WTC11 (cell line): ENCODE measurements around the gene NUPR1. TPM values are rescaled to one million over a fixed set of nuclear protein-coding genes. Genes with fewer than 3 reads are reported as not detected.

ENCODE experiments used
- ATAC-seq: fragments of 200-7000 bp; cut with Tn5 transposase; 2 replicates; pipeline ENCODE4 v1.10.0; 2021; ENCODE audit warnings: mild to moderate bottlenecking, moderate library complexity
- CTCF ChIA-PET: fragments of 300-600 bp; sonication (Branson Sonifier 250); formaldehyde crosslinking; loops from one replicate; lab custom pipeline; 2021; ENCODE audit warnings: antibody characterized with exemption; lab: Charles Lee
- POLR2A ChIA-PET: fragments of 350-600 bp; sonication (Branson Sonifier 250); formaldehyde crosslinking; loops from one replicate; lab custom pipeline; 2021; ENCODE audit warnings: antibody characterized with exemption; lab: Charles Lee
- DNase-seq: peaks from one replicate; pipeline ENCODE4 v3.0.0; 2021; ENCODE audit warnings: low spot score
- H3K27ac Mint-ChIP-seq: 2 replicates; pipeline ENCODE4 v1.8.0; 2021; ENCODE audit warnings: mixed read lengths
- H3K27me3 Mint-ChIP-seq: 2 replicates; pipeline ENCODE4 v1.8.0; 2021; ENCODE audit warnings: low read depth, mild to moderate bottlenecking, moderate library complexity, mixed read lengths
- H3K36me3 Mint-ChIP-seq: 2 replicates; pipeline ENCODE4 v1.8.0; 2021; ENCODE audit warnings: mixed read lengths
- H3K4me1 Mint-ChIP-seq: 2 replicates; pipeline ENCODE4 v1.8.0; 2022; ENCODE audit warnings: mixed read lengths
- H3K4me3 Mint-ChIP-seq: 2 replicates; pipeline ENCODE4 v1.8.0; 2021; ENCODE audit warnings: mild to moderate bottlenecking, moderate library complexity, mixed read lengths
- H3K9me3 Mint-ChIP-seq: 2 replicates; pipeline ENCODE4 v1.8.0; 2021; ENCODE audit warnings: mixed read lengths
- CREM ChIP-seq: sonication (generic); formaldehyde crosslinking; IDR thresholded peaks from 2 replicates; pipeline ENCODE4 v1.8.1; 2022; ENCODE audit warnings: mild to moderate bottlenecking, missing genetic modification reagents, moderate library complexity
- ELF4 ChIP-seq: sonication (generic); formaldehyde crosslinking; IDR thresholded peaks from 2 replicates; pipeline ENCODE4 v1.8.1; 2022; ENCODE audit warnings: low read depth, mild to moderate bottlenecking, moderate library complexity, missing genetic modification reagents
- FOXK1 ChIP-seq: sonication (generic); formaldehyde crosslinking; IDR thresholded peaks from 2 replicates; pipeline ENCODE4 v1.8.0; 2022; ENCODE audit warnings: mild to moderate bottlenecking, moderate library complexity, missing genetic modification reagents
- FOXP1 ChIP-seq: sonication (generic); formaldehyde crosslinking; IDR thresholded peaks from 2 replicates; pipeline ENCODE4 v1.8.0; 2022; ENCODE audit warnings: missing genetic modification reagents, mild to moderate bottlenecking, moderate library complexity, borderline replicate concordance
- GABPB1 ChIP-seq: sonication (generic); formaldehyde crosslinking; IDR thresholded peaks from 2 replicates; pipeline ENCODE4 v1.8.1; 2023; ENCODE audit warnings: mild to moderate bottlenecking, missing genetic modification reagents
- JUN ChIP-seq: sonication (generic); formaldehyde crosslinking; IDR thresholded peaks from 2 replicates; pipeline ENCODE4 v1.8.0; 2023; ENCODE audit warnings: mild to moderate bottlenecking, missing genetic modification reagents
- MLX ChIP-seq: sonication (generic); formaldehyde crosslinking; IDR thresholded peaks from 2 replicates; pipeline ENCODE4 v1.8.1; 2023; ENCODE audit warnings: mild to moderate bottlenecking, missing genetic modification reagents, moderate library complexity
- NFATC4 ChIP-seq: fragments of 250-450 bp; sonication (Bioruptor Pico); IDR thresholded peaks from 2 replicates; pipeline ENCODE4 v1.9.0; 2021; ENCODE audit warnings: mild to moderate bottlenecking
- NR2C2 ChIP-seq: sonication (generic); formaldehyde crosslinking; IDR thresholded peaks from 2 replicates; pipeline ENCODE4 v1.8.0; 2022; ENCODE audit warnings: mild to moderate bottlenecking, missing genetic modification reagents
- TCF7 ChIP-seq: sonication (generic); formaldehyde crosslinking; IDR thresholded peaks from 2 replicates; pipeline ENCODE4 v1.8.0; 2022; ENCODE audit warnings: mild to moderate bottlenecking, low read depth, missing genetic modification reagents, moderate library complexity
- ZNF425 ChIP-seq: fragments of 250-450 bp; sonication (Bioruptor Pico); conservative IDR thresholded peaks from 2 replicates; pipeline ENCODE4 v1.9.0; 2021; ENCODE audit warnings: mild to moderate bottlenecking
- ZNF671 ChIP-seq: fragments of 250-450 bp; sonication (Bioruptor Pico); IDR thresholded peaks from 2 replicates; pipeline ENCODE4 v1.8.0; 2021; ENCODE audit warnings: mild to moderate bottlenecking
- total RNA-seq: library from RNA; stranded (reverse); gene quantifications from 3 replicates; pipeline ENCODE4 v1.2.3, GENCODE V29; 2021
- TF ChIP-seq, protein P1 (sequence below): fragments of 250-450 bp; sonication (Bioruptor Pico); IDR thresholded peaks from 2 replicates; pipeline ENCODE4 v1.9.0; 2021; ENCODE audit warnings: mild to moderate bottlenecking, borderline replicate concordance

Gene NUPR1
- total RNA-seq, 1 experiment from 2014 or later: 0.33 TPM

DNA sequence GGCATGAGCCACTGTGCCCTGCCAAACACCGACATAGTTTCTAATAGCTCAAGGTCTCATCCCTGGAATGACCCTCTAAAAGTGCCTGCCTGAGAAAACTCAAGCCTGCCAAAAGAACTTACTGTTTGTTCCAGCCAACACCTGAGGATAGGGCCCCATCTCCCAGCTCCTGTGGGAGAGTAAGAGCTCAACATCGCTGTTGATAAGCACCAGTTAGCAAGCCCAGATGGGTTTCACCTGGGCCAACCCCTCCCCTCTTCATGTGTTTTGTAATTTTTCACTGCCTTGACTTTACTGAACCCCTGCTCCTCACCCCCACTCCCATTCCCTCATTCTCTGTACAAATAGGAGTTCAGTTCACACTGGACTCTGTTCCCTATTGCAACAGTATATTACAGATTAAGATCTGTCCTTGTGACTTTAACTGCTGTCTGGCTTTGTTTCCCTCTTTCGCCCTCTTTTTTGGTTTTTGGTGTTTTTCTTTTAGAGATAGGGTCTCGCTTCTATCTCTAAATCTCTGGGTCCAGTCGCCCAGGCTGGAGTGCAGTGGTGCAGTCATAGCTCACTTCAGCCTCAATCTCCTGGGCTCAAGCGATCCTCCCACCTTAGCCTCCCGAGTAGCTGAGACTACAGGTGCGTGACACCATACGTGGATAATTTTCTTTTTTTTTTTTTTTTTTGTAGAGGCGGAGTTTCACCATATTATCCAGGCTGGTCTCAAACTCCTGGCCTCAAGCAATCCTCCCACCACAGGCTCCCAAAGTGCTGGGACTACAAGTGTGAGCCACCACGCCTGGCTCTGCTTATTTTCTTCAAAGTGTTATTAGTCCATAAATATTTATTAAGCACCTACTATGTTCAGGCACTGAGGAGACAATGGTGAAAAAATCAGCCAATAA lies 12.3 kb downstream of the NUPR1 start:
- no peaks in the 10 kb centered on the region; the same call in 1 of the 2 replicates for H3K27me3 Mint-ChIP-seq
- peaks cover 8% of the 10 kb centered on the region; the same call in 1 of the 2 replicates for H3K9me3 Mint-ChIP-seq
- DNase-seq (no peak), ATAC-seq (no peak)
- ChIA-PET CTCF (interaction anchor here (0.6 kb wide), 1 partner anchor 1416 kb away, joined by 4 read pairs; no protein-coding TSS in a partner anchor), POLR2A (no interaction called here)
- no peak overlapping the region for H3K27ac Mint-ChIP-seq
- H3K36me3 Mint-ChIP-seq: no peaks in the 10 kb centered on the region
- H3K4me1 Mint-ChIP-seq: no peaks in the 10 kb centered on the region
- H3K4me3 Mint-ChIP-seq: no peak overlapping the region
- peak; percentile 84 for TF ChIP-seq GABPB1 (CRISPR knock-in tag)
- TF ChIP-seq MLX (CRISPR knock-in tag): no peak

GRCh38 chr16:28524681-28525171 lies 14.0 kb downstream of the NUPR1 start:
- POLR2A ChIA-PET: no interaction called here
- ATAC-seq: no peak
- H3K36me3 Mint-ChIP-seq: no peaks in the 10 kb centered on the region

DNA sequence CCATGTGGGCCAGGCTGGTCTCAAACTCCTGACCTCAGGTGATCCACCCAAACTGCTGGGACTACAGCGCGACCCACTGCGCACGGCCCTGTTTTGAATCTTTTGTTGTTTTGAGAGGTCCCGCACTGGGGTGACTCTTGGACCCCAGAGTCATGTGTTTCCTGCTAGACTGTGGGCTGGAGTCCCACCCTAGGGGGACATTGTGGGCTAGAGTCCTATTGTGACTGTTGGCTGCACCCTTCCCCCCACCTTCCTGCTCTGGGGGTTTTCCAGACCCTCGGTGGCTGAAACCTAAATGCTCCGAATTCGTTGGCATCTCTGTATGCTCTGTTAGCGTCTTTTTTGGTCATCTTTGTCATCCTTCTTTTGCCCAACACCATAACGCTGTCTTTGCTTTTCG lies 16.0 kb downstream of the NUPR1 start:
- DNase-seq: no peak
- H3K4me1 Mint-ChIP-seq: no peaks in the 10 kb centered on the region
- POLR2A ChIA-PET: no interaction called here
- peaks cover 8% of the 10 kb centered on the region; the same call in 1 of the 2 replicates for H3K9me3 Mint-ChIP-seq
- no peak overlapping the region for H3K4me3 Mint-ChIP-seq
- CTCF ChIA-PET: no interaction called here
- no peaks in the 10 kb centered on the region for H3K36me3 Mint-ChIP-seq
- no peak for ATAC-seq
- TF ChIP-seq CREM (CRISPR knock-in tag): no peak
- TF ChIP-seq, protein P1, sequence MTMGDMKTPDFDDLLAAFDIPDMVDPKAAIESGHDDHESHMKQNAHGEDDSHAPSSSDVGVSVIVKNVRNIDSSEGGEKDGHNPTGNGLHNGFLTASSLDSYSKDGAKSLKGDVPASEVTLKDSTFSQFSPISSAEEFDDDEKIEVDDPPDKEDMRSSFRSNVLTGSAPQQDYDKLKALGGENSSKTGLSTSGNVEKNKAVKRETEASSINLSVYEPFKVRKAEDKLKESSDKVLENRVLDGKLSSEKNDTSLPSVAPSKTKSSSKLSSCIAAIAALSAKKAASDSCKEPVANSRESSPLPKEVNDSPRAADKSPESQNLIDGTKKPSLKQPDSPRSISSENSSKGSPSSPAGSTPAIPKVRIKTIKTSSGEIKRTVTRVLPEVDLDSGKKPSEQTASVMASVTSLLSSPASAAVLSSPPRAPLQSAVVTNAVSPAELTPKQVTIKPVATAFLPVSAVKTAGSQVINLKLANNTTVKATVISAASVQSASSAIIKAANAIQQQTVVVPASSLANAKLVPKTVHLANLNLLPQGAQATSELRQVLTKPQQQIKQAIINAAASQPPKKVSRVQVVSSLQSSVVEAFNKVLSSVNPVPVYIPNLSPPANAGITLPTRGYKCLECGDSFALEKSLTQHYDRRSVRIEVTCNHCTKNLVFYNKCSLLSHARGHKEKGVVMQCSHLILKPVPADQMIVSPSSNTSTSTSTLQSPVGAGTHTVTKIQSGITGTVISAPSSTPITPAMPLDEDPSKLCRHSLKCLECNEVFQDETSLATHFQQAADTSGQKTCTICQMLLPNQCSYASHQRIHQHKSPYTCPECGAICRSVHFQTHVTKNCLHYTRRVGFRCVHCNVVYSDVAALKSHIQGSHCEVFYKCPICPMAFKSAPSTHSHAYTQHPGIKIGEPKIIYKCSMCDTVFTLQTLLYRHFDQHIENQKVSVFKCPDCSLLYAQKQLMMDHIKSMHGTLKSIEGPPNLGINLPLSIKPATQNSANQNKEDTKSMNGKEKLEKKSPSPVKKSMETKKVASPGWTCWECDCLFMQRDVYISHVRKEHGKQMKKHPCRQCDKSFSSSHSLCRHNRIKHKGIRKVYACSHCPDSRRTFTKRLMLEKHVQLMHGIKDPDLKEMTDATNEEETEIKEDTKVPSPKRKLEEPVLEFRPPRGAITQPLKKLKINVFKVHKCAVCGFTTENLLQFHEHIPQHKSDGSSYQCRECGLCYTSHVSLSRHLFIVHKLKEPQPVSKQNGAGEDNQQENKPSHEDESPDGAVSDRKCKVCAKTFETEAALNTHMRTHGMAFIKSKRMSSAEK: no peak
- TF ChIP-seq ELF4 (CRISPR knock-in tag): no peak
- no peak for TF ChIP-seq FOXP1 (CRISPR knock-in tag)
- TF ChIP-seq ZNF671 (CRISPR knock-in tag): no peak
- no peak for TF ChIP-seq NR2C2
- no peak for TF ChIP-seq TCF7 (CRISPR knock-in tag)
- no peak for TF ChIP-seq NFATC4 (CRISPR knock-in tag)
- no peak for TF ChIP-seq JUN (CRISPR knock-in tag)
- TF ChIP-seq ZNF425 (CRISPR knock-in tag): no peak
- H3K27me3 Mint-ChIP-seq: no peaks in the 10 kb centered on the region; the same call in 1 of the 2 replicates
- H3K27ac Mint-ChIP-seq: no peak overlapping the region

More at GRCh38 chr16:28524681-28525171, 14.0 kb downstream of the NUPR1 start:
- Mint-ChIP-seq H3K27me3 (no peaks in the 10 kb centered on the region; the same call in 1 of the 2 replicates), H3K9me3 (peaks cover 8% of the 10 kb centered on the region; the same call in 1 of the 2 replicates), H3K4me3 (no peak overlapping the region), H3K4me1 (no peaks in the 10 kb centered on the region), H3K27ac (no peak overlapping the region)
- CTCF ChIA-PET: interaction anchor here (0.6 kb wide), 1 partner anchor 9 kb away, joined by 3 read pairs; no protein-coding TSS in a partner anchor
- no peak for TF ChIP-seq FOXK1 (CRISPR knock-in tag)
- DNase-seq: no peak
